K562 (cell line): ENCODE measurements around the gene OR7A5. TPM values are rescaled to one million over a fixed set of nuclear protein-coding genes. Genes with fewer than 3 reads are reported as not detected.
A peak's percentile ranks its signal among the peaks of the same experiment; 100 is the strongest.

Source experiments
- BCOR ChIP-seq: fragments of 450-650 bp; IDR thresholded peaks from 2 replicates; pipeline ENCODE4 v1.6.1; 2016
- HMBOX1 ChIP-seq: sonication (generic); IDR thresholded peaks from 2 replicates; pipeline ENCODE4 v1.6.1; 2016
- KDM4B ChIP-seq, 2 experiments: fragments of 450-650 bp in 1 of 2; sonication (generic) in 1 of 2; IDR thresholded peaks; 2 replicates each; pipeline ENCODE4 v1.6.1; 2016 to 2017; ENCODE audit warnings: borderline replicate concordance in 2 of 2, antibody characterized with exemption in 1 of 2, low read depth in 1 of 2, mild to moderate bottlenecking in 1 of 2
- MEIS2 ChIP-seq: fragments of 450-650 bp; IDR thresholded peaks from 2 replicates; pipeline ENCODE4 v1.6.1; 2014; ENCODE audit warnings: mild to moderate bottlenecking; ENCODE audit not compliant: partially characterized antibody
- POU5F1 ChIP-seq: fragments of 150-350 bp; IDR thresholded peaks from 2 replicates; pipeline ENCODE4 v1.6.1; 2014; ENCODE audit warnings: borderline replicate concordance, low read length, low read depth, mild to moderate bottlenecking; ENCODE audit not compliant: partially characterized antibody
- TARDBP ChIP-seq: fragments of 450-650 bp; IDR thresholded peaks from 2 replicates; pipeline ENCODE4 v1.6.1; 2016
- ZBTB2 ChIP-seq: fragments of 450-650 bp; IDR thresholded peaks from 2 replicates; pipeline ENCODE4 v1.6.1; 2016; ENCODE audit warnings: antibody characterized with exemption
- ZBTB40 ChIP-seq, 2 experiments: fragments of 450-650 bp in 1 of 2; sonication (generic) in 1 of 2; formaldehyde crosslinking in 1 of 2; IDR thresholded peaks; 2 replicates each; pipeline versions ENCODE4 v1.7.1 to v1.9.0; 2016 to 2022; ENCODE audit warnings: inconsistent platforms in 1 of 2, mild to moderate bottlenecking in 1 of 2, missing genetic modification reagents in 1 of 2
- ZNF175 ChIP-seq: fragments of 200-800 bp; sonication (Bioruptor generic); IDR thresholded peaks from 2 replicates; pipeline ENCODE4 v1.6.1; 2016; ENCODE audit warnings: low read depth, mild to moderate bottlenecking, missing genetic modification characterization, missing compliant biosample characterization
- ZNF282 ChIP-seq: sonication (generic); formaldehyde crosslinking; IDR thresholded peaks from 2 replicates; pipeline ENCODE4 v1.8.1; 2023; ENCODE audit warnings: missing genetic modification reagents
- polyA plus RNA-seq, 8 experiments: library from polyadenylated mRNA; depleted of rRNA in 4 of 8; stranded (reverse) in 5 of 8; unstranded in 3 of 8; fragments of >200 nt; fragmentation: Nextera tagmentation in 2 of 8; fragmentation: Illumina TruSeq in 1 of 8; extraction: Ambion mirVana in 2 of 8; extraction: Trizol in 1 of 8; gene quantifications; 2 replicates each; pipeline versions ENCODE4 v1.2.1 to v1.2.3, GENCODE V29; 2011 to 2014; ENCODE audit warnings: inconsistent platforms in 1 of 8, missing spikeins in 1 of 8
- total RNA-seq, 7 experiments: library from RNA; depleted of rRNA in 6 of 7; stranded (reverse); fragments of >200 nt in 6 of 7; fragmentation: Illumina TruSeq in 2 of 7; extraction: Trizol in 2 of 7; gene quantifications; 2 replicates each; pipeline versions ENCODE4 v1.2.1 to v1.2.3, GENCODE V29; 2011 to 2021; ENCODE audit warnings: low replicate concordance in 1 of 7
- TF ChIP-seq, protein P1 (sequence below): IDR thresholded peaks from 2 replicates; pipeline ENCODE4 v1.6.1; 2014; ENCODE audit warnings: antibody characterized with exemption
- TF ChIP-seq, protein P2 (sequence below): fragments of 450-650 bp; formaldehyde crosslinking; IDR thresholded peaks from 2 replicates; pipeline ENCODE4 v1.4.0; 2020; ENCODE audit warnings: mild to moderate bottlenecking, moderate library complexity

OR7A5 gene
- total and polyA plus RNA-seq, 9 of the 15 experiments (the other 6 are each of a cell fraction or from before 2014, with no cell fraction given), result not detected

DNA sequence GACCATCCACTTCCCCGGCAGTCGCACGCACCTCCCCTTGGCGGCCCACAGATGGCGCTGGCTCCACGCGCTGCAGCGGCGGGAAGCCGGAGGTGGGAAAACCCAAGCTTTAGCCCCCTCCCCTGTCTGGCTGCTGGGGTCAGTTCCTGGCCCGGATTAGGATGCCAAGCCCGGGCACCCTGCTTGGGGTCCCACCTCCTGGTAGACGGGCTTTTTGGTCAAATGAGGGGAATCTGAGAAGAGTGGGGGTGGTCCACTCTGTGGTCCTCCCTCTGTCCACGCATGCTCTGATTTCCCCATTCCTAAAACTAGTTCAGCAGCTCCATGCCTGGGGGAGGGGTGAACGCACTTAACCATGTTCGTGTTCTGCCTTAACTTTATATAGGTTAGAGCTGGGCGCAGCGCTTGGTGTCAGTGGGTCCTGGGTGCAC, 48.5 kb downstream of the OR7A5 start (continued):
- TF ChIP-seq MEIS2, result no peak
- TF ChIP-seq ZNF175 (CRISPR knock-in tag), result no peak
- TF ChIP-seq ZNF282 (CRISPR knock-in tag), result no peak
- TF ChIP-seq BCOR, result no peak; the same call in 1 of the 2 replicates
- TF ChIP-seq, protein P1, sequence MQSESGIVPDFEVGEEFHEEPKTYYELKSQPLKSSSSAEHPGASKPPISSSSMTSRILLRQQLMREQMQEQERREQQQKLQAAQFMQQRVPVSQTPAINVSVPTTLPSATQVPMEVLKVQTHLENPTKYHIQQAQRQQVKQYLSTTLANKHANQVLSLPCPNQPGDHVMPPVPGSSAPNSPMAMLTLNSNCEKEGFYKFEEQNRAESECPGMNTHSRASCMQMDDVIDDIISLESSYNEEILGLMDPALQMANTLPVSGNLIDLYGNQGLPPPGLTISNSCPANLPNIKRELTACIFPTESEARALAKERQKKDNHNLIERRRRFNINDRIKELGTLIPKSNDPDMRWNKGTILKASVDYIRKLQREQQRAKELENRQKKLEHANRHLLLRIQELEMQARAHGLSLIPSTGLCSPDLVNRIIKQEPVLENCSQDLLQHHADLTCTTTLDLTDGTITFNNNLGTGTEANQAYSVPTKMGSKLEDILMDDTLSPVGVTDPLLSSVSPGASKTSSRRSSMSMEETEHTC, result no peak
- TF ChIP-seq POU5F1, result no peak
- TF ChIP-seq ZBTB40 (IDR thresholded peaks at IDR 0.05), result no peak
- no peak for TF ChIP-seq ZBTB40 (CRISPR knock-in tag; IDR thresholded peaks at IDR 0.05)
- no peak for TF ChIP-seq ZBTB2
- TF ChIP-seq KDM4B (IDR thresholded peaks at IDR 0.05; ENCODE audit: borderline replicate concordance in 2 of 2, low read depth in 1 of 2), result no peak
- no peak for TF ChIP-seq HMBOX1
- TF ChIP-seq, protein P2, sequence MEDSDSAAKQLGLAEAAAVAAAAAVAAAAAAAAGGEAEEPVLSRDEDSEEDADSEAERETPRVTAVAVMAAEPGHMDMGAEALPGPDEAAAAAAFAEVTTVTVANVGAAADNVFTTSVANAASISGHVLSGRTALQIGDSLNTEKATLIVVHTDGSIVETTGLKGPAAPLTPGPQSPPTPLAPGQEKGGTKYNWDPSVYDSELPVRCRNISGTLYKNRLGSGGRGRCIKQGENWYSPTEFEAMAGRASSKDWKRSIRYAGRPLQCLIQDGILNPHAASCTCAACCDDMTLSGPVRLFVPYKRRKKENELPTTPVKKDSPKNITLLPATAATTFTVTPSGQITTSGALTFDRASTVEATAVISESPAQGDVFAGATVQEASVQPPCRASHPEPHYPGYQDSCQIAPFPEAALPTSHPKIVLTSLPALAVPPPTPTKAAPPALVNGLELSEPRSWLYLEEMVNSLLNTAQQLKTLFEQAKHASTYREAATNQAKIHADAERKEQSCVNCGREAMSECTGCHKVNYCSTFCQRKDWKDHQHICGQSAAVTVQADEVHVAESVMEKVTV (CRISPR knock-in tag), result peak; percentile 62
- no peak for TF ChIP-seq TARDBP
